Tibial artery (tissue), 4 donors: ENCODE data around the gene PEAR1.

ENCODE experiments used
- DNase-seq, 2 donors: peaks; one replicate each; pipeline ENCODE4 v3.0.0-alpha.2; 2019
- H3K27ac ChIP-seq, 2 donors: fragments of 200-600 bp; sonication (generic) in 1 of 2; 1 replicate in 1 of 2; 2 replicates in 1 of 2; pipeline ENCODE4 v1.5.1; 2018 to 2019; ENCODE audit warnings: mild to moderate bottlenecking in 1 of 2
- H3K27me3 ChIP-seq, 2 donors: fragments of 200-600 bp; sonication (generic) in 1 of 2; one replicate each; pipeline versions ENCODE4 v1.5.1 to v1.6.0; 2016 to 2019
- H3K36me3 ChIP-seq, 3 donors: fragments of 200-600 bp; sonication (generic) in 2 of 3; one replicate each; pipeline ENCODE4 v1.5.1; 2016 to 2019; ENCODE audit warnings: mild to moderate bottlenecking in 2 of 3
- H3K4me1 ChIP-seq, 4 donors: fragments of 200-600 bp; sonication (generic) in 2 of 4; 1 replicate in 3 of 4; 2 replicates in 1 of 4; pipeline ENCODE4 v1.5.1; 2016 to 2019
- H3K4me3 ChIP-seq, 2 donors: fragments of 200-600 bp; sonication (generic) in 1 of 2; 1 replicate in 1 of 2; 2 replicates in 1 of 2; pipeline ENCODE4 v1.5.1; 2018 to 2019; ENCODE audit warnings: mild to moderate bottlenecking in 2 of 2
- H3K9me3 ChIP-seq, 3 donors: fragments of 200-600 bp; sonication (generic) in 1 of 3; one replicate each; pipeline ENCODE4 v1.5.1; 2016 to 2019
- intact Hi-C: fragments of 100-400 bp; cut with DNase I; formaldehyde crosslinking; loops from one replicate; pipeline ENCODE4 v1.15.0; 2023; ENCODE audit warnings: low total_unique reads
- TF ChIP-seq, protein P1 (sequence below), 2 experiments: fragments of 200-600 bp in 1 of 2; fragments of 450-650 bp in 1 of 2; IDR thresholded peaks; one replicate each; pipeline ENCODE4 v1.5.1; 2017 to 2019; ENCODE audit warnings: antibody characterized with exemption in 2 of 2, mild to moderate bottlenecking in 1 of 2, moderate library complexity in 1 of 2

PEAR1 gene

DNA sequence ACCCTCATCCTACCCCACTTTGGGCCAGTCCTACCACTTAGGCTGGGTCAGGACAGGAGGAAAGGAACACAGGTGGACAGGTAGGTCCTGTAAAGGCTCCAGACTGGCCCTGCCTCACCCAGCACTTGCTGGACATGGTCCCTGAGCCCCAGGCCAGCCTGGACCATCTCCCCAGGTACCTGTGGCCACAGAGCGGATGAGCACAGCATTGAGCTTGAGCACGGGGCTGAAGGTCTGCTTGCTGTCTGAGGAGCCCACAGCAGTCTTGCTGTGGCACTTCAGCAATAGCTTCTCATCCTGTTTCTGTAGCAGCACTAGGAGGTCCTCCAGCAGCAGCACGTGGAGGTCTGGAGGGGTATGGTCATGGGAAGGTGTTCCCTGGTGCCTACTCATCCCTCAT lies 50.2 kb downstream of the PEAR1 start:
- Histone ChIP-seq H3K27ac (no peak overlapping the region), H3K36me3 (peaks cover 90 to 100% (median 99%) of the 10 kb centered on the region in 3 donors)
- peak in 1 of 2 donors; percentile 29 for DNase-seq

DNA sequence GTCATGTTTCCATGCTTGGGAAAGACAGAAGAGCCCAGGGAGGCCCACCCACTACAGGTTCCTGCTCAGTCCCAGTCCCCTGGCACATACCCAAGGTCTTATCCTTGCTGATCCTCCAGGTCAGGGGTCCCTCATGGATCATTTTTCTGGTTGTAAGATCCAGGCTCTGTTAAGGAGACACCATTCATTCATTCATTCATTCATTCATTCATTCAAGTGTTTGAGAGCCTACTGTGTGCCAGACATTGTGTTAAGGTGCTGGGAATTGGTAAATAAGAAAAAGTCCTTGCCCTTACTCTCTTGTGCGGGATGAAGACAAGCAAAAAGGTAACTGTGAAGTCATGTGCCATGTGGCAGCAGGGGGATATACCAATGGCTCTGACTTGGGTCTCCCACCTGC lies 50.8 kb downstream of the PEAR1 start:
- TF ChIP-seq, protein P1, sequence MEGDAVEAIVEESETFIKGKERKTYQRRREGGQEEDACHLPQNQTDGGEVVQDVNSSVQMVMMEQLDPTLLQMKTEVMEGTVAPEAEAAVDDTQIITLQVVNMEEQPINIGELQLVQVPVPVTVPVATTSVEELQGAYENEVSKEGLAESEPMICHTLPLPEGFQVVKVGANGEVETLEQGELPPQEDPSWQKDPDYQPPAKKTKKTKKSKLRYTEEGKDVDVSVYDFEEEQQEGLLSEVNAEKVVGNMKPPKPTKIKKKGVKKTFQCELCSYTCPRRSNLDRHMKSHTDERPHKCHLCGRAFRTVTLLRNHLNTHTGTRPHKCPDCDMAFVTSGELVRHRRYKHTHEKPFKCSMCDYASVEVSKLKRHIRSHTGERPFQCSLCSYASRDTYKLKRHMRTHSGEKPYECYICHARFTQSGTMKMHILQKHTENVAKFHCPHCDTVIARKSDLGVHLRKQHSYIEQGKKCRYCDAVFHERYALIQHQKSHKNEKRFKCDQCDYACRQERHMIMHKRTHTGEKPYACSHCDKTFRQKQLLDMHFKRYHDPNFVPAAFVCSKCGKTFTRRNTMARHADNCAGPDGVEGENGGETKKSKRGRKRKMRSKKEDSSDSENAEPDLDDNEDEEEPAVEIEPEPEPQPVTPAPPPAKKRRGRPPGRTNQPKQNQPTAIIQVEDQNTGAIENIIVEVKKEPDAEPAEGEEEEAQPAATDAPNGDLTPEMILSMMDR (IDR thresholded peaks at IDR 0.05), result no peak
- Histone ChIP-seq H3K4me3 (no peak overlapping the region), H3K27ac (no peak overlapping the region), H3K9me3 (no peaks in the 10 kb centered on the region), H3K27me3 (no peaks in the 10 kb centered on the region), H3K36me3 (peaks cover 91 to 100% (median 99%) of the 10 kb centered on the region in 3 donors), H3K4me1 (no peaks in the 10 kb centered on the region)
- peak in 1 of 2 donors; percentile 10 for DNase-seq
- intact Hi-C loops, result no loop called here

More for the DNA sequence above, 50.2 kb downstream of the PEAR1 start:
- no peaks in the 10 kb centered on the region for H3K27me3 ChIP-seq
- no peaks in the 10 kb centered on the region for H3K4me1 ChIP-seq
- intact Hi-C loops, result no loop called here
- no peaks in the 10 kb centered on the region for H3K9me3 ChIP-seq
- H3K4me3 ChIP-seq, result no peak overlapping the region
- TF ChIP-seq, protein P1 (IDR thresholded peaks at IDR 0.05), result no peak

DNA sequence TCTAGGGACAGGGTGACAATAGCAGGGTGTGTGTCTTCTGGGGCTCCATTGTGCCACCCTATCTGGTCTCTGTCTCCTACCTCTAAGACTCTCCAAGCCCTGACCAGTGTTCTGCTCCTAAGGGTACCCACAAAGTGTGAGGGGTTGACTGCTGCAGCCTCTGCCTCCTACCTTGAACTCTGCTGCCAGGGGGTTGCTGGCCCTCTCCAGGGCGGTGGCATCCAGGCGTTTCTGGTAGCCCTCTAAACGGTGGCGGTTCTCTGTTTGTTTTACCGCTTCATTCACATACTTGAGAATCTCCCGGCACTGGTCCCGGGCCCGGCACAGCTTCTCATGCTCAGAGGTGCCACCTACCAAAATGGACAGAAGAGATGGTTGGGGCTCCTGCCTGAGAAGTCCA lies 51.3 kb downstream of the PEAR1 start:
- Histone ChIP-seq H3K36me3 (peaks cover 90 to 100% (median 99%) of the 10 kb centered on the region in 3 donors), H3K4me1 (no peaks in the 10 kb centered on the region), H3K9me3 (no peaks in the 10 kb centered on the region), H3K27me3 (no peaks in the 10 kb centered on the region), H3K4me3 (no peak overlapping the region), H3K27ac (no peak overlapping the region)
- intact Hi-C loops, result no loop called here
- TF ChIP-seq, protein P1 (IDR thresholded peaks at IDR 0.05), result no peak
- peak in 1 of 2 donors; percentile 33 for DNase-seq

DNA sequence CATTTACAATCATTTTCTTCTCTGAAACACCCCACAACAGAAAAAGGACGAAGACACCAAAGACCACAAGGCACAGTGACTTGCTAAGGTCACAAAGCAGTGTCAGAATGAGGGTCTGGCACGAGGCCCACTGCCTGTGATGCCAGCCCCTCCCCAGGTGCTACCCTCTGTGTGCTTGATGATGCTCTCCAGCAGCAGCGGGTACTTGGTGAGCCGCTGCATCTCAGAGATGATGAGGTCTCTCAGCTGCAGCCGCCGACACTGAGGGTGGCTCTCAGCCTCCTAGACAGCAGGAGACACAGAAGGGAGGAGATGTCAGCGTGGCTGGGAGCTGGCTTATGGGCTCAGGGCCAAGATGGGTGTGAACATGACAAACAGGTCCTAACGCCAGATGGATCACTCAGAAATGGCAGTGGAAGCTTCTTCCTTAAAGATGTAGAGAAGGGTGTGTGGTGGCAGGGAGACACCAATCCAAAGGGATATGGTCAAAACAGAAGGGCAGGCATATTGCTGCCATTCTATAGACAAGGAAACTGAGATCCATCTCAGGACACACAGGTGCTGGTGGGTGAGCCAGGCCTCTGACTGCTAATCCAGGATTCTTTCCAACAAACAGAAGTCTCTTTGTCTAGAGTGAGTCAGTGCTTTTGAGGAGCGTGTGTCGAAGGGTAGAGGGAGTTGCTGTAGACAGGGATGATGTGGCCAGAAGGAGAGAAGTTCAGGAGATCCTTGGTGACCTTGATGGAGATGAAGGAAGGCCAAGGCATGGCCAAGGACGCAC lies 52.6 kb downstream of the PEAR1 start:
- peak in 1 of 2 donors; percentile 57 for DNase-seq
- H3K4me3 ChIP-seq, result no peak overlapping the region
- no peaks in the 10 kb centered on the region for H3K27me3 ChIP-seq
- H3K9me3 ChIP-seq, result no peaks in the 10 kb centered on the region
- H3K27ac ChIP-seq, result no peak overlapping the region
- intact Hi-C loops, result no loop called here
- H3K36me3 ChIP-seq, result peaks cover 81 to 100% (median 99%) of the 10 kb centered on the region in 3 donors
- TF ChIP-seq, protein P1 (IDR thresholded peaks at IDR 0.05), result no peak
- no peaks in the 10 kb centered on the region for H3K4me1 ChIP-seq

DNA sequence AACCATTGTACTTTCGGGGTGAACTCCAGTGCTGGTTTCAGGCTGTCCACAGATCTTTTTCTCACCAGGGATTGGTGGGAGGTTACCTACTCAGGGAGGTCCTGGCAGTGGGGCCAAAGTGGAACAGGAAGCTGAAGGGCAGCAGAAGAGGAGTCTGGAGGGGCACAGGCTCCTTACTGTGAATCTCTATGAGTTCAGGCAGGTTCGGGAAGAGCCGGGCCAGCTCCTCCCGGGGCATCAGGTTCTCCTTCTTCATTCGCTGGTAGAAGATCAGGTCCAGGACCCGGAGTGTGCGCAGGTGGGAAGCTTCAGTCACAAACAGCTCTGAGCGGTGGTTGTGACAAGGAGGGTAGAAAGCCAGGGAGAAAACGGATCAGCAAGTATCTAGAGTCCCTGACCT lies 53.6 kb downstream of the PEAR1 start:
- DNase-seq, result peak in 1 of 2 donors; percentile 41
- intact Hi-C loops, result no loop called here
- Histone ChIP-seq H3K27me3 (no peaks in the 10 kb centered on the region), H3K9me3 (no peaks in the 10 kb centered on the region), H3K27ac (no peak overlapping the region), H3K36me3 (peaks cover 71 to 100% (median 99%) of the 10 kb centered on the region in 3 donors), H3K4me3 (no peak overlapping the region), H3K4me1 (no peaks in the 10 kb centered on the region)
- TF ChIP-seq, protein P1 (IDR thresholded peaks at IDR 0.05), result no peak
